DND-41 (cell line): Measurements from ENCODE around the gene PERM1.

ENCODE experiments used
- ATAC-seq: fragments of 200-7000 bp; cut with Tn5 transposase; 3 replicates; pipeline ENCODE4 v1.9.1; 2021; ENCODE audit warnings: low read depth; ENCODE audit not compliant: insufficient read depth
- DNase-seq: peaks from one replicate; pipeline ENCODE4 v3.0.0-alpha.2; 2020
- H2AFZ ChIP-seq: 2 replicates; pipeline ENCODE4 v1.6.0; 2012; ENCODE audit warnings: low read depth, low read length
- H3K27ac ChIP-seq: 2 replicates; pipeline ENCODE4 v1.5.1; 2012; ENCODE audit warnings: low read length, inconsistent platforms
- H3K27me3 ChIP-seq: fragments of 200-600 bp; sonication (generic); 2 replicates; pipeline ENCODE4 v1.6.0; 2012; ENCODE audit warnings: low read length, mild to moderate bottlenecking, inconsistent platforms; ENCODE audit not compliant: insufficient read depth, poor library complexity
- H3K36me3 ChIP-seq: 2 replicates; pipeline ENCODE4 v1.5.1; 2012; ENCODE audit warnings: low read length, inconsistent platforms; ENCODE audit not compliant: insufficient read depth
- H3K4me1 ChIP-seq: 2 replicates; pipeline ENCODE4 v1.5.1; 2012; ENCODE audit warnings: mild to moderate bottlenecking, low read length; ENCODE audit not compliant: insufficient read depth
- H3K4me2 ChIP-seq: 2 replicates; pipeline ENCODE4 v1.6.0; 2012; ENCODE audit warnings: mild to moderate bottlenecking, moderate library complexity, low read length, inconsistent platforms; ENCODE audit not compliant: insufficient read depth
- H3K4me3 ChIP-seq, 2 experiments: fragments of 200-600 bp in 1 of 2; shearing (Covaris generic) in 1 of 2; 2 replicates each; pipeline ENCODE4 v1.5.1; 2012 to 2016; ENCODE audit warnings: inconsistent platforms in 2 of 2, low read length in 2 of 2, mild to moderate bottlenecking in 2 of 2, low read depth in 1 of 2, moderate library complexity in 1 of 2
- H3K79me2 ChIP-seq: 2 replicates; pipeline ENCODE4 v1.6.0; 2012; ENCODE audit warnings: low read length, inconsistent platforms; ENCODE audit not compliant: insufficient read depth
- H3K9ac ChIP-seq: 2 replicates; pipeline ENCODE4 v1.6.0; 2012; ENCODE audit warnings: low read depth, mild to moderate bottlenecking, inconsistent platforms, low read length, moderate library complexity
- H3K9me3 ChIP-seq: 2 replicates; pipeline ENCODE4 v1.5.1; 2012; ENCODE audit warnings: low read length, moderate library complexity, mild to moderate bottlenecking, inconsistent platforms; ENCODE audit not compliant: insufficient read depth, severe bottlenecking
- H4K20me1 ChIP-seq: 2 replicates; pipeline ENCODE4 v1.6.0; 2012; ENCODE audit warnings: low read length; ENCODE audit not compliant: insufficient read depth
- CTCF ChIP-seq: IDR thresholded peaks from 2 replicates; pipeline ENCODE4 v1.5.1; 2012; ENCODE audit warnings: borderline replicate concordance, low read length, moderate library complexity, mild to moderate bottlenecking; ENCODE audit not compliant: poor library complexity, severe bottlenecking; ENCODE audit errors: extremely low read depth
- EZH2 ChIP-seq: IDR thresholded peaks from 3 replicates; pipeline ENCODE4 v1.6.1; 2012; ENCODE audit warnings: borderline replicate concordance, low read depth, mild to moderate bottlenecking, moderate library complexity, low read length, inconsistent platforms; ENCODE audit not compliant: severe bottlenecking

PERM1 gene

GRCh38 chr1:1021010-1021919 is 39.4 kb upstream of the PERM1 start:
- no peak overlapping the region for H2AFZ ChIP-seq
- DNase-seq (no peak), ATAC-seq (no peak)
- H3K36me3 ChIP-seq = no peaks in the 10 kb centered on the region
- peaks cover 36% of the 10 kb centered on the region for H4K20me1 ChIP-seq
- no peaks in the 10 kb centered on the region for H3K9me3 ChIP-seq
- H3K27ac ChIP-seq = no peak overlapping the region
- H3K4me2 ChIP-seq = peak overlapping the region; percentile 98
- TF ChIP-seq CTCF (no peak), EZH2 (no peak)
- H3K9ac ChIP-seq = peak overlapping the region; percentile 64; the same call in 1 of the 2 replicates
- no peaks in the 10 kb centered on the region for H3K27me3 ChIP-seq
- H3K79me2 ChIP-seq = no peaks in the 10 kb centered on the region
- peaks cover 20% of the 10 kb centered on the region for H3K4me1 ChIP-seq
- peak overlapping the region in 1 of 2 experiments; percentile 82; a peak in 2 of 4 replicates for H3K4me3 ChIP-seq

- no peaks in the 10 kb centered on the region for H3K79me2 ChIP-seq
- H3K4me2 ChIP-seq = peak overlapping the region; percentile 98
- H3K4me1 ChIP-seq = peaks cover 20% of the 10 kb centered on the region
- peaks cover 32% of the 10 kb centered on the region for H4K20me1 ChIP-seq
- H3K27ac ChIP-seq = 0 out of 2 replicates have a peak overlapping the region, but pooled peaks have one; percentile 56
- peak overlapping the region; percentile 23 to 82; a peak in 3 of 4 replicates for H3K4me3 ChIP-seq
- H3K9ac ChIP-seq = peak overlapping the region; percentile 64
- ATAC-seq = peak; percentile 29
- no peaks in the 10 kb centered on the region for H3K9me3 ChIP-seq
- H3K27me3 ChIP-seq = no peaks in the 10 kb centered on the region
- H3K36me3 ChIP-seq = no peaks in the 10 kb centered on the region
- peak overlapping the region; percentile 78; the same call in 1 of the 2 replicates for H2AFZ ChIP-seq
- DNase-seq = peak; percentile 45
- no peak for TF ChIP-seq CTCF
- TF ChIP-seq EZH2 = no peak
Measured at GRCh38 chr1:1020415-1021009, 38.6 kb upstream of the PERM1 start.

GRCh38 chr1:1020000-1020404 is 38.1 kb upstream of the PERM1 start, which contains the start of gene AGRN:
Gene AGRN, plus strand, starts transcription at chr1:1020120. Its CDS starts 53 bp downstream, at chr1:1020173.
- Histone ChIP-seq H3K4me3 (peak within 1 kb of the TSS; percentile 23 to 82; a peak in 3 of 4 replicates), H3K36me3 (no peaks in the 10 kb centered on the region), H4K20me1 (peaks cover 32% of the 10 kb centered on the region), H3K4me1 (peaks cover 25% of the 10 kb centered on the region), H3K27ac (peak within 1 kb of the TSS; percentile 56), H3K79me2 (peaks cover 2% of the 10 kb centered on the region; the same call in 1 of the 2 replicates), H3K4me2 (peak within 1 kb of the TSS; percentile 98), H3K27me3 (no peaks in the 10 kb centered on the region), H2AFZ (peak within 1 kb of the TSS; percentile 78), H3K9ac (peak within 1 kb of the TSS; percentile 64), H3K9me3 (no peaks in the 10 kb centered on the region)
- ATAC-seq = peak; percentile 31
- TF ChIP-seq CTCF (no peak), EZH2 (no peak)
- peak; percentile 42 for DNase-seq
